ENCODE data around the gene MEF2B.
A peak's percentile ranks its signal among the peaks of the same experiment; 100 is the strongest.
"Not testable (repeated sequence)": the region's sequence is repeated elsewhere in the genome, so short reads cannot be mapped to it uniquely, and the experiment has no call there.

MEF2B gene

GRCh38 chr19:19181488-19181998, 11.5 kb upstream of the MEF2B start:
- CTCF ChIA-PET: interaction anchor here (0.7 kb wide), 1 partner anchor 672 kb away, joined by 3 read pairs; no protein-coding TSS in a partner anchor
- H3K9me3 ChIP-seq (ENCODE audit: control insufficient read depth, insufficient read depth, low read depth, low read length): no peaks in the 10 kb centered on the region
- no peak overlapping the region for H3K4me3 ChIP-seq (ENCODE audit: low read depth, low read length)
- no peaks in the 10 kb centered on the region for H3K4me1 ChIP-seq (ENCODE audit: control insufficient read depth, insufficient read depth, low read length)
- H3K27ac ChIP-seq (ENCODE audit: extremely low read depth, low read depth, low read length): no peak overlapping the region
- peaks cover 0 to 34% of the 10 kb centered on the region in 2 experiments; a peak in 2 of 3 replicates for H3K36me3 ChIP-seq (ENCODE audit: control insufficient read depth in 2 of 2, insufficient read depth in 1 of 2, low read length in 2 of 2)
- no peak for TF ChIP-seq ZNF175 (tag by site-specific recombination; IDR thresholded peaks at IDR 0.05)
- no peak for TF ChIP-seq SP3 (tag by site-specific recombination; IDR thresholded peaks at IDR 0.05)
- TF ChIP-seq AEBP2 (tag by site-specific recombination; IDR thresholded peaks at IDR 0.05; ENCODE audit: borderline replicate concordance): no peak
- TF ChIP-seq ZFP37 (tag by site-specific recombination; IDR thresholded peaks at IDR 0.05): no peak
- POLR2A ChIA-PET: no interaction called here

GRCh38 chr19:19179548-19180441, 9.7 kb upstream of the MEF2B start:
- Histone ChIP-seq H3K4me3 (ENCODE audit: low read depth, low read length) (no peak overlapping the region), H3K36me3 (ENCODE audit: control insufficient read depth in 2 of 2, insufficient read depth in 1 of 2, low read length in 2 of 2) (peaks cover 0 to 27% of the 10 kb centered on the region in 2 experiments; a peak in 2 of 3 replicates), H3K27ac (ENCODE audit: extremely low read depth, low read depth, low read length) (no peak overlapping the region), H3K9me3 (ENCODE audit: control insufficient read depth, insufficient read depth, low read depth, low read length) (no peaks in the 10 kb centered on the region), H3K4me1 (ENCODE audit: control insufficient read depth, insufficient read depth, low read length) (no peaks in the 10 kb centered on the region)
- no peak for TF ChIP-seq ZNF133 (tag by site-specific recombination; IDR thresholded peaks at IDR 0.05)
- peak; percentile 36; the same call in 1 of the 2 replicates for TF ChIP-seq TRIM28 (IDR thresholded peaks at IDR 0.05; ENCODE audit: borderline replicate concordance, low read length)
- 0 out of 2 replicates have a peak, but pooled peaks have one; percentile 28 for TF ChIP-seq ZNF768 (tag by site-specific recombination; IDR thresholded peaks at IDR 0.05)
- ChIA-PET CTCF (no interaction called here), POLR2A (no interaction called here)

GRCh38 chr19:19176950-19177349, 6.9 kb upstream of the MEF2B start:
- Histone ChIP-seq H3K36me3 (ENCODE audit: control insufficient read depth in 2 of 2, insufficient read depth in 1 of 2, low read length in 2 of 2) (peaks cover 0 to 19% of the 10 kb centered on the region in 2 experiments; a peak in 2 of 3 replicates), H3K4me1 (ENCODE audit: control insufficient read depth, insufficient read depth, low read length) (no peaks in the 10 kb centered on the region), H3K4me3 (ENCODE audit: low read depth, low read length) (no peak overlapping the region), H3K27ac (ENCODE audit: extremely low read depth, low read depth, low read length) (no peak overlapping the region), H3K9me3 (ENCODE audit: control insufficient read depth, insufficient read depth, low read depth, low read length) (no peaks in the 10 kb centered on the region)
- CTCF ChIA-PET: interaction anchor here (0.7 to 2.8 kb wide), 5 partner anchors 8 to 48 kb away, joined by 3 to 41 read pairs (median 4); no protein-coding TSS in a partner anchor
- TF ChIP-seq ZNF174 (tag by site-specific recombination; IDR thresholded peaks at IDR 0.05) (no peak), HOXD13 (CRISPR knock-in tag; IDR thresholded peaks at IDR 0.05; ENCODE audit: borderline replicate concordance) (no peak), ZNF488 (tag by site-specific recombination; IDR thresholded peaks at IDR 0.05) (no peak), ZNF214 (tag by site-specific recombination; IDR thresholded peaks at IDR 0.05; ENCODE audit: borderline replicate concordance) (no peak), PBX3 (CRISPR knock-in tag; IDR thresholded peaks at IDR 0.05) (no peak), ZNF18 (tag by site-specific recombination; IDR thresholded peaks at IDR 0.05) (no peak), MZF1 (tag by site-specific recombination; IDR thresholded peaks at IDR 0.05; ENCODE audit: borderline replicate concordance) (no peak), ZNF624 (tag by site-specific recombination; IDR thresholded peaks at IDR 0.05) (no peak), TCF7L2 (IDR thresholded peaks at IDR 0.05; ENCODE audit: borderline replicate concordance, low read depth, low read length) (no peak), FEZF1 (tag by site-specific recombination; IDR thresholded peaks at IDR 0.05) (no peak)
- POLR2A ChIA-PET: interaction anchor here (1.1 kb wide), 1 partner anchor 15 kb away, joined by 3 read pairs; the partner anchor contains the start of genes BORCS8 and RFXANK

- not testable (repeated sequence) for H3K27ac ChIP-seq (ENCODE audit: extremely low read depth, low read depth, low read length); H3K4me3 ChIP-seq (ENCODE audit: low read depth, low read length); H3K9me3 ChIP-seq (ENCODE audit: control insufficient read depth, insufficient read depth, low read depth, low read length); H3K4me1 ChIP-seq (ENCODE audit: control insufficient read depth, insufficient read depth, low read length); H3K36me3 ChIP-seq (ENCODE audit: control insufficient read depth in 2 of 2, insufficient read depth in 1 of 2, low read length in 2 of 2)
- ChIA-PET POLR2A (interaction anchor here (0.7 kb wide), 1 partner anchor 25 kb away, joined by 7 read pairs; no protein-coding TSS in a partner anchor), CTCF (interaction anchor here (0.7 to 1.8 kb wide), 4 partner anchors 13 to 253 kb away, joined by 4 to 9 read pairs (median 6); no protein-coding TSS in a partner anchor)
Measured at GRCh38 chr19:19173243-19173642, 3.2 kb upstream of the MEF2B start.

Measured in HEK293 (cell line).